ENCODE measurements around the gene COQ4. TPM values are rescaled to one million over a fixed set of nuclear protein-coding genes. Genes with fewer than 3 reads are reported as not detected.
"Not testable (repeated sequence)": the region's sequence is repeated elsewhere in the genome, so short reads cannot be mapped to it uniquely, and the experiment has no call there.

The COQ4 gene
- total RNA-seq, 2 donors from 2014 or later = 29.4 to 35.8 TPM

- Mint-ChIP-seq H3K27me3 (ENCODE audit: low read depth) (no peaks in the 10 kb centered on the region), H3K4me3 (no peak overlapping the region), H3K4me1 (ENCODE audit: low read depth) (no peaks in the 10 kb centered on the region), H3K9me3 (no peaks in the 10 kb centered on the region), H3K27ac (no peak overlapping the region), H3K36me3 (ENCODE audit: insufficient read depth in 2 of 2) (peaks cover 0 to 5% of the 10 kb centered on the region in 2 donors)
- DNase-seq (no peak), ATAC-seq (replicated peaks in 1 of 2) (no peak)
Observed at GRCh38 chr9:128316421-128316820, 6.2 kb upstream of the COQ4 start.

- H3K27ac Mint-ChIP-seq = no peak overlapping the region
- ATAC-seq (replicated peaks in 1 of 2) (no peak), DNase-seq (no peak)
- H3K4me3 Mint-ChIP-seq = no peak overlapping the region
- H3K27me3 Mint-ChIP-seq (ENCODE audit: low read depth) = no peaks in the 10 kb centered on the region
- H3K4me1 Mint-ChIP-seq (ENCODE audit: low read depth) = no peaks in the 10 kb centered on the region
- H3K9me3 Mint-ChIP-seq = no peaks in the 10 kb centered on the region
- H3K36me3 Mint-ChIP-seq (ENCODE audit: insufficient read depth in 2 of 2) = peaks cover 0 to 5% of the 10 kb centered on the region in 2 donors
Observed at GRCh38 chr9:128317629-128318028, 5.0 kb upstream of the COQ4 start.

- H3K27ac Mint-ChIP-seq = no peak overlapping the region
- H3K27me3 Mint-ChIP-seq (ENCODE audit: low read depth) = no peaks in the 10 kb centered on the region
- peak overlapping the region; percentile 42 to 84 for H3K4me3 Mint-ChIP-seq
- no peaks in the 10 kb centered on the region for H3K9me3 Mint-ChIP-seq
- peaks cover 8% of the 10 kb centered on the region for H3K4me1 Mint-ChIP-seq (ENCODE audit: low read depth)
- ATAC-seq (replicated peaks in 1 of 2) = no peak
- DNase-seq = no peak
- peaks cover 0 to 3% of the 10 kb centered on the region in 2 donors for H3K36me3 Mint-ChIP-seq (ENCODE audit: insufficient read depth in 2 of 2)
Observed at GRCh38 chr9:128321343-128321742, 1.3 kb upstream of the COQ4 start.

- Mint-ChIP-seq H3K36me3 (ENCODE audit: insufficient read depth in 2 of 2) (peaks cover 0 to 3% of the 10 kb centered on the region in 2 donors), H3K9me3 (no peaks in the 10 kb centered on the region), H3K4me3 (peak overlapping the region; percentile 84 to 90), H3K27me3 (ENCODE audit: low read depth) (no peaks in the 10 kb centered on the region), H3K27ac (peak overlapping the region; percentile 92), H3K4me1 (ENCODE audit: low read depth) (peaks cover 8% of the 10 kb centered on the region)
- ATAC-seq (replicated peaks in 1 of 2) (peak; percentile 3 to 6), DNase-seq (no peak)
Observed at GRCh38 chr9:128321879-128322403, 698 bp upstream of the COQ4 start.

- Mint-ChIP-seq H3K4me1 (ENCODE audit: low read depth) (peaks cover 8% of the 10 kb centered on the region), H3K27me3 (ENCODE audit: low read depth) (no peaks in the 10 kb centered on the region), H3K27ac (peak overlapping the region; percentile 92)
Observed at GRCh38 chr9:128323212-128323730, 632 bp downstream of the COQ4 start.

GRCh38 chr9:128323791-128324190 lies 1.2 kb downstream of the COQ4 start:
- Mint-ChIP-seq H3K9me3 (no peaks in the 10 kb centered on the region), H3K4me1 (ENCODE audit: low read depth) (peaks cover 8% of the 10 kb centered on the region), H3K36me3 (ENCODE audit: insufficient read depth in 2 of 2) (no peaks in the 10 kb centered on the region), H3K4me3 (peak overlapping the region; percentile 84 to 90), H3K27ac (peak overlapping the region; percentile 92), H3K27me3 (ENCODE audit: low read depth) (no peaks in the 10 kb centered on the region)
- DNase-seq (no peak), ATAC-seq (replicated peaks in 1 of 2) (no peak)

More at GRCh38 chr9:128323212-128323730, 632 bp downstream of the COQ4 start:
- H3K9me3 Mint-ChIP-seq = no peaks in the 10 kb centered on the region
- DNase-seq (no peak), ATAC-seq (replicated peaks in 1 of 2) (peak; percentile 16 to 22)
- no peaks in the 10 kb centered on the region for H3K36me3 Mint-ChIP-seq (ENCODE audit: insufficient read depth in 2 of 2)
- H3K4me3 Mint-ChIP-seq = peak overlapping the region; percentile 84 to 90

DNA sequence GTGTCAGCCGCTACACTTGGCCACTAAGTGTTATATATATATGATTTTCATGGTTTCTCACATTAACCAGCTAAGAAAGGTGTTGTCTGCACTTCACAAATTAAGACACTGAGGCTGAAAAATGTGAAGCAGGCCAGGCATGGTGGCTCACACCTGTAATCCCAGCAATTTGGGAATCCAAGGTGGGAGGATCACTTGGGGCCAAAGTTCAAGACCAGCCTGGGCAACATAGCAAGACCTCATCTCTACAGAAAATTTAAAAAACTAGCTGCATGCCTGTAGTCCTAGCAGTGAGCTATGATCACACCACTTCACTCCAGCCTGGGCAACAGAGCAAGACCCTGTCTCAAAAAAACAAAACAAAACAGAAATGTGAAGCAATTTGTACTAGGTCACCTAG lies 1.8 kb downstream of the COQ4 start:
- ATAC-seq (replicated peaks in 1 of 2) = no peak
- no peaks in the 10 kb centered on the region for H3K27me3 Mint-ChIP-seq (ENCODE audit: low read depth)
- no peaks in the 10 kb centered on the region for H3K36me3 Mint-ChIP-seq (ENCODE audit: insufficient read depth in 2 of 2)
- H3K27ac Mint-ChIP-seq = peak overlapping the region; percentile 75
- H3K9me3 Mint-ChIP-seq = no peaks in the 10 kb centered on the region
- peaks cover 8% of the 10 kb centered on the region for H3K4me1 Mint-ChIP-seq (ENCODE audit: low read depth)
- DNase-seq = no peak
- H3K4me3 Mint-ChIP-seq = peak overlapping the region in 1 of 2 donors; percentile 90

- ATAC-seq (replicated peaks in 1 of 2) (no peak), DNase-seq (no peak)
- Mint-ChIP-seq H3K27me3 (ENCODE audit: low read depth) (no peaks in the 10 kb centered on the region), H3K4me1 (ENCODE audit: low read depth) (peaks cover 8% of the 10 kb centered on the region), H3K27ac (no peak overlapping the region), H3K4me3 (no peak overlapping the region), H3K9me3 (no peaks in the 10 kb centered on the region), H3K36me3 (ENCODE audit: insufficient read depth in 2 of 2) (no peaks in the 10 kb centered on the region)
Observed at GRCh38 chr9:128325629-128326028, 3.0 kb downstream of the COQ4 start.

DNA sequence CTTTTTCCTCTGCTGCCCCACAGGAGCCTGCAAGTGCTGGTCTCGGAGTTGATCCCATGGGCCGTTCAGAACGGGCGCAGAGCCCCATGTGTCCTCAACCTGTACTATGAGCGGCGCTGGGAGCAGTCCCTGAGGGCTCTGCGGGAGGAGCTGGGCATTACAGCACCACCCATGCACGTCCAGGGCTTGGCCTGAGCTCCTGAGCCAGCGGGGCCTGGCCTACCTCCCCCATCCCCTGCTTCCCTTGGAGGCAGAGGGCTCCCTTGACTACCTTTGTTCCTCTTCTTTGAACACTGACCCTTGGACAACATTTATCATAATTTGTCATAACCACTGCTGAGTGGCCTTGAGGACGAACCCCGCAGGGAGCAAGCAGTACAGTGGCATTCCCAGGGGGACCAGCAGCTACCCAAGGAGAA lies 10.8 kb downstream of the COQ4 start:
- Mint-ChIP-seq H3K27ac (no peak overlapping the region), H3K27me3 (ENCODE audit: low read depth) (no peaks in the 10 kb centered on the region), H3K9me3 (no peaks in the 10 kb centered on the region), H3K36me3 (ENCODE audit: insufficient read depth in 2 of 2) (no peaks in the 10 kb centered on the region), H3K4me1 (ENCODE audit: low read depth) (no peaks in the 10 kb centered on the region), H3K4me3 (no peak overlapping the region)
- DNase-seq (no peak), ATAC-seq (replicated peaks in 1 of 2) (no peak)

DNA sequence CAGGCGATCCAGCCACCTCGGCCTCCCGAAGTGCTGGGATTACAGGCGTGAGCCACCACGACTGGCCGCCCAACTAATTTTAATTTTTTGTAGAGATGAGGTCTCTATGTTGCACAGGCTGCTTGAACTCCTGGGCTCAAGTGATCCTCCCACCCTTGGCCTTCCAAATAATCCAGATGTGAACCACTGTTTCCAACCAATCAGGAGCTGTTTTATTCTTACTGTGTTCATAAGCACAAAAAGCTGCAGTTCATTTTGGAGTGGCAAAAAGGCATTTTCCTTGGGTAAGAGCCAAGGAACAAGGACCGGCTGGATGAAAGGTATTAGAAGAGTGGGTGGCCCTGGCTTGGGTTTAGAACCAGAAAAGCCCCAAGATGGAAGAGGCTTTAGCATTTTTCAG lies 12.5 kb downstream of the COQ4 start:
- no peak for DNase-seq
- Mint-ChIP-seq H3K27ac (no peak overlapping the region), H3K4me3 (no peak overlapping the region), H3K36me3 (ENCODE audit: insufficient read depth in 2 of 2) (no peaks in the 10 kb centered on the region), H3K4me1 (ENCODE audit: low read depth) (peaks cover 5% of the 10 kb centered on the region), H3K27me3 (ENCODE audit: low read depth) (no peaks in the 10 kb centered on the region), H3K9me3 (no peaks in the 10 kb centered on the region)
- no peak for ATAC-seq (replicated peaks in 1 of 2)

DNA sequence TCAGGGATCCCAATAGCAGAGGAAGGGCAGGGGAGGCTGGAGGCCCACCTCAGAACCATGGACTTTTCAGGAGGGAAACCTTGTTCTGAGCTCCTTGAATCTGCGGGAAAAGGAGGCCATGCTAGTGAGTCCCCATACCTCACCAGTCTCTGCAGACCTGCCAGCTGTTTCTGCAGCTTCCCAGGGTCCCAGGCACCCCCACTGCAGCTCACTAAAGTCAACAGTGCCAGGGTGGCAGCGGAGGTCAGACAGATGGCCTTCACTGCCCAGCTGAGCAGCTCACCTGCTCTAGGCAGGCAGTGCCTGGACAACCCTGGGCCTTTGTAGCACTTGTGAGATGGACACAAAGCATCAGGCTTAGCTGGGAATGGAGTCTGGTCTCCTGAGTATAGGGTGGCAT lies 13.3 kb downstream of the COQ4 start:
- Mint-ChIP-seq H3K27ac (no peak overlapping the region), H3K4me3 (no peak overlapping the region), H3K9me3 (no peaks in the 10 kb centered on the region), H3K36me3 (ENCODE audit: insufficient read depth in 2 of 2) (no peaks in the 10 kb centered on the region), H3K4me1 (ENCODE audit: low read depth) (peaks cover 5% of the 10 kb centered on the region), H3K27me3 (ENCODE audit: low read depth) (no peaks in the 10 kb centered on the region)
- DNase-seq (no peak), ATAC-seq (replicated peaks in 1 of 2) (no peak)

- no peak for ATAC-seq (replicated peaks in 1 of 2)
- H3K9me3 Mint-ChIP-seq = no peaks in the 10 kb centered on the region
- DNase-seq = no peak
- no peak overlapping the region for H3K4me3 Mint-ChIP-seq
- H3K36me3 Mint-ChIP-seq (ENCODE audit: insufficient read depth in 2 of 2) = no peaks in the 10 kb centered on the region
- no peaks in the 10 kb centered on the region for H3K27me3 Mint-ChIP-seq (ENCODE audit: low read depth)
- no peak overlapping the region for H3K27ac Mint-ChIP-seq
- H3K4me1 Mint-ChIP-seq (ENCODE audit: low read depth) = peaks cover 14% of the 10 kb centered on the region
Observed at GRCh38 chr9:128337936-128338335, 15.3 kb downstream of the COQ4 start.

- not testable (repeated sequence) for H3K36me3 Mint-ChIP-seq (ENCODE audit: insufficient read depth in 2 of 2); H3K9me3 Mint-ChIP-seq; H3K27me3 Mint-ChIP-seq (ENCODE audit: low read depth); DNase-seq; ATAC-seq (replicated peaks in 1 of 2); H3K27ac Mint-ChIP-seq
- peaks cover 14% of the 10 kb centered on the region for H3K4me1 Mint-ChIP-seq (ENCODE audit: low read depth)
- peak overlapping the region in 1 of 2 donors; percentile 95 for H3K4me3 Mint-ChIP-seq
Observed at GRCh38 chr9:128338852-128339614, 16.4 kb downstream of the COQ4 start.

Measured in activated T-cell treated with anti-CD3 and anti-CD28 coated beads, Interleukin-2, amount 50 U/mL, for 72 hours (primary cell).